Measurements from ENCODE around the gene NTMT1. TPM values are rescaled to one million over a fixed set of nuclear protein-coding genes. Genes with fewer than 3 reads are reported as not detected.

The NTMT1 gene
- total and polyA plus RNA-seq, 9 of the 15 experiments (the other 6 are each of a cell fraction or from before 2014, with no cell fraction given) = 42.1 to 116 (median 74.7) TPM

DNA sequence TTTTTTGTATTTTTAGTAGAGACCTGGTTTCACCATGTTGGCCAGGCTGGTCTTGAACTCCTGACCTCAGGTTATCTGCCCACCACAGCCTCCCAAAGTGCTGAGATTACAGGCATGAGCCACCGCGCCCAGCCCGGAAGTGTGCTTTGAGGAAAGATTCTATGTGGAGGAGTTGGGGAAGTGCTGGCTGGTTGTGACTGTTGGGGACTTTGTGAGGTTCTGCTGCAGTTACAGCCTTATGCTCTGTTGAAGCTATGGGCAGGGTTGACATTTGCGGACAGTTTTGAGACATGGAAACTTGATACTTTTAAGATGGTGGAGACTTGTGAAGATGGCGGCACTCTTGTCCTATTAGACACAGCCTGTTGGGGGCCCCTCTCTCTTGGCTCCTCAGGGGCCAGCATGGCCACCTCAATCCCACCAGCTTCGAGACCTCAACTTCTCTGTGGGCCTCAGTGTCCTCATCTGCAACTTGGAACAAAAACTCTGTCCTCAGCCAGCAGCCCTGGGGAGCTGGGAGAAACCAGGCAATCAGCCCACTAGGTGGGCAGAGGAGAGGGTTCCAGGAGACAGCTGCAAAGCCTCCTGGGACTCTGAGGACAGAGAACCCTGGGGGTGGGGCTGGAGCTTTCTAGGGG is 29.9 kb upstream of the NTMT1 start (continued):
- TF ChIP-seq JUN (IDR thresholded peaks at IDR 0.05; ENCODE audit: borderline replicate concordance, low read depth, low read length) = no peak
- TF ChIP-seq JUN (CRISPR knock-in tag; IDR thresholded peaks at IDR 0.05; ENCODE audit: borderline replicate concordance) = no peak
- no peak for TF ChIP-seq MYC (IDR thresholded peaks at IDR 0.05; ENCODE audit: low read depth, low read length)
- TF ChIP-seq MYC (CRISPR knock-in tag; IDR thresholded peaks at IDR 0.05; ENCODE audit: borderline replicate concordance, low read depth) = peak; percentile 61
- peak; percentile 35; the same call in 1 of the 2 replicates for TF ChIP-seq ESRRA (IDR thresholded peaks at IDR 0.05; ENCODE audit: borderline replicate concordance, low read depth)
- TF ChIP-seq ZNF780A (CRISPR knock-in tag; IDR thresholded peaks at IDR 0.05) = no peak
- TF ChIP-seq ZNF12 (CRISPR knock-in tag; IDR thresholded peaks at IDR 0.05) = no peak
- TF ChIP-seq ZNF584 (CRISPR knock-in tag; IDR thresholded peaks at IDR 0.05; ENCODE audit: low read depth) = peak; percentile 93
- peak; percentile 79 for TF ChIP-seq TAF7 (tag; IDR thresholded peaks at IDR 0.05)
- TF ChIP-seq CAMTA2 (CRISPR knock-in tag; conservative IDR thresholded peaks at IDR 0.05) = no peak
- TF ChIP-seq, protein P1, sequence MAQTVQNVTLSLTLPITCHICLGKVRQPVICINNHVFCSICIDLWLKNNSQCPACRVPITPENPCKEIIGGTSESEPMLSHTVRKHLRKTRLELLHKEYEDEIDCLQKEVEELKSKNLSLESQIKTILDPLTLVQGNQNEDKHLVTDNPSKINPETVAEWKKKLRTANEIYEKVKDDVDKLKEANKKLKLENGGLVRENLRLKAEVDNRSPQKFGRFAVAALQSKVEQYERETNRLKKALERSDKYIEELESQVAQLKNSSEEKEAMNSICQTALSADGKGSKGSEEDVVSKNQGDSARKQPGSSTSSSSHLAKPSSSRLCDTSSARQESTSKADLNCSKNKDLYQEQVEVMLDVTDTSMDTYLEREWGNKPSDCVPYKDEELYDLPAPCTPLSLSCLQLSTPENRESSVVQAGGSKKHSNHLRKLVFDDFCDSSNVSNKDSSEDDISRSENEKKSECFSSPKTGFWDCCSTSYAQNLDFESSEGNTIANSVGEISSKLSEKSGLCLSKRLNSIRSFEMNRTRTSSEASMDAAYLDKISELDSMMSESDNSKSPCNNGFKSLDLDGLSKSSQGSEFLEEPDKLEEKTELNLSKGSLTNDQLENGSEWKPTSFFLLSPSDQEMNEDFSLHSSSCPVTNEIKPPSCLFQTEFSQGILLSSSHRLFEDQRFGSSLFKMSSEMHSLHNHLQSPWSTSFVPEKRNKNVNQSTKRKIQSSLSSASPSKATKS (CRISPR knock-in tag; IDR thresholded peaks at IDR 0.05) = no peak
- no peak for TF ChIP-seq TFAM (CRISPR knock-in tag; conservative IDR thresholded peaks at IDR 0.05)
- peak; percentile 38 for TF ChIP-seq NFE2L1 (tag; IDR thresholded peaks at IDR 0.05; ENCODE audit: borderline replicate concordance, low read depth)
- TF ChIP-seq ATF7 (IDR thresholded peaks at IDR 0.05) = peak; percentile 28; the same call in 1 of the 2 replicates
- no peak for TF ChIP-seq SAFB (IDR thresholded peaks at IDR 0.05; ENCODE audit: borderline replicate concordance, low read depth, low read length)
- TF ChIP-seq, protein P2, sequence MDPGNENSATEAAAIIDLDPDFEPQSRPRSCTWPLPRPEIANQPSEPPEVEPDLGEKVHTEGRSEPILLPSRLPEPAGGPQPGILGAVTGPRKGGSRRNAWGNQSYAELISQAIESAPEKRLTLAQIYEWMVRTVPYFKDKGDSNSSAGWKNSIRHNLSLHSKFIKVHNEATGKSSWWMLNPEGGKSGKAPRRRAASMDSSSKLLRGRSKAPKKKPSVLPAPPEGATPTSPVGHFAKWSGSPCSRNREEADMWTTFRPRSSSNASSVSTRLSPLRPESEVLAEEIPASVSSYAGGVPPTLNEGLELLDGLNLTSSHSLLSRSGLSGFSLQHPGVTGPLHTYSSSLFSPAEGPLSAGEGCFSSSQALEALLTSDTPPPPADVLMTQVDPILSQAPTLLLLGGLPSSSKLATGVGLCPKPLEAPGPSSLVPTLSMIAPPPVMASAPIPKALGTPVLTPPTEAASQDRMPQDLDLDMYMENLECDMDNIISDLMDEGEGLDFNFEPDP (CRISPR knock-in tag; IDR thresholded peaks at IDR 0.05) = no peak
- TF ChIP-seq RBM15 (IDR thresholded peaks at IDR 0.05; ENCODE audit: insufficient read depth, low read length) = no peak
- TF ChIP-seq ZNF764 (CRISPR knock-in tag; IDR thresholded peaks at IDR 0.05; ENCODE audit: low read depth) = no peak
- no peak for TF ChIP-seq CHD1 (IDR thresholded peaks at IDR 0.05; ENCODE audit: low read length)
- TF ChIP-seq, protein P3, sequence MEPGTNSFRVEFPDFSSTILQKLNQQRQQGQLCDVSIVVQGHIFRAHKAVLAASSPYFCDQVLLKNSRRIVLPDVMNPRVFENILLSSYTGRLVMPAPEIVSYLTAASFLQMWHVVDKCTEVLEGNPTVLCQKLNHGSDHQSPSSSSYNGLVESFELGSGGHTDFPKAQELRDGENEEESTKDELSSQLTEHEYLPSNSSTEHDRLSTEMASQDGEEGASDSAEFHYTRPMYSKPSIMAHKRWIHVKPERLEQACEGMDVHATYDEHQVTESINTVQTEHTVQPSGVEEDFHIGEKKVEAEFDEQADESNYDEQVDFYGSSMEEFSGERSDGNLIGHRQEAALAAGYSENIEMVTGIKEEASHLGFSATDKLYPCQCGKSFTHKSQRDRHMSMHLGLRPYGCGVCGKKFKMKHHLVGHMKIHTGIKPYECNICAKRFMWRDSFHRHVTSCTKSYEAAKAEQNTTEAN (CRISPR knock-in tag; IDR thresholded peaks at IDR 0.05) = no peak
- TF ChIP-seq, protein P4, sequence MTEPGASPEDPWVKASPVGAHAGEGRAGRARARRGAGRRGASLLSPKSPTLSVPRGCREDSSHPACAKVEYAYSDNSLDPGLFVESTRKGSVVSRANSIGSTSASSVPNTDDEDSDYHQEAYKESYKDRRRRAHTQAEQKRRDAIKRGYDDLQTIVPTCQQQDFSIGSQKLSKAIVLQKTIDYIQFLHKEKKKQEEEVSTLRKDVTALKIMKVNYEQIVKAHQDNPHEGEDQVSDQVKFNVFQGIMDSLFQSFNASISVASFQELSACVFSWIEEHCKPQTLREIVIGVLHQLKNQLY (CRISPR knock-in tag; conservative IDR thresholded peaks at IDR 0.05) = no peak
- TF ChIP-seq SRSF3 (IDR thresholded peaks at IDR 0.05; ENCODE audit: insufficient read depth, low read length) = no peak

Measured in K562 (cell line).